Measurements from ENCODE around the gene RAF1.
"Not testable (repeated sequence)": the region's sequence is repeated elsewhere in the genome, so short reads cannot be mapped to it uniquely, and the experiment has no call there.

Gene RAF1

DNA sequence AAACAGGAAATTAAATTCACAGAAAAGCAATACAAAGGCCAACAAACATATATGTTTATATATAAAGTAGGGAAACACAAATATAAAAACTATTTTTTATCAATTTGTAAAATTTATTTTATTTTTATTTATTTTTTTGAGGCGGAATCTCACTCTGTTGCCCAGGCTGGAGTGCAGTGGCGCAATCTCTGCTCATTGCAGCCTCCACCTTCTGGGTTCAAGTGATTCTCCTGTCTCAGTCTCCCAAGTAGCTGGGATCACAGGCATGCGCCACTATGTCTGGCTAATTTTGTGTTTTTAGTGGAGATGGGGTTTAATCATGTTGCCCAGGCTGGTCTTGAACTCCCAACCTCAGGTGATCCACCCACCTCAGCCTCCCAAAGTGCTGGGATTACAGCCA is 39.0 kb downstream of the RAF1 start:
- not testable (repeated sequence) for DNase-seq (ENCODE audit: low spot score in 2 of 2); ATAC-seq (replicated peaks; ENCODE audit: extremely low read depth, poor library complexity, severe bottlenecking); H3K9me3 Mint-ChIP-seq; H3K4me3 Mint-ChIP-seq; H3K27ac Mint-ChIP-seq (ENCODE audit: low read depth); H3K36me3 Mint-ChIP-seq (ENCODE audit: insufficient read depth); H3K27me3 Mint-ChIP-seq
- H3K4me1 Mint-ChIP-seq: peaks cover 53% of the 10 kb centered on the region

DNA sequence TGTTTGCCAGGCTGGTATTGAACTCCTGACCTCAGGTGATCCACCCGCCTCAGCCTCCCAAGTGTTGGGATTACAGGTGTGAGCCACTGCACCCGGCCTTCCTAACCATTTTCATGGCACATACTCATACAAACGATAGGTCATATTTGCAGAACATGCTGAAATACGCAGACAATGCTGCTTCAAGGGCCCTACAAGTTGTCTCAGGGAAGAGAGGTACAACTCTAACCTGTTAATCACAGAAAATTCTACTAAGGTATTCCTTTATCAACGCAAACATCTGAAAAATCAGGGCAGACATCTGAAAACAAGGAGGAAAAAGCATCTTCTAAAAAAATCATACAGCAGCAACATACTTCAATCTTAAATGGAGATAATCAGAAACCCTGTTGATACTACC is 39.9 kb downstream of the RAF1 start:
- no peak for ATAC-seq (replicated peaks; ENCODE audit: extremely low read depth, poor library complexity, severe bottlenecking)
- Mint-ChIP-seq H3K36me3 (ENCODE audit: insufficient read depth) (no peaks in the 10 kb centered on the region), H3K4me1 (peaks cover 46% of the 10 kb centered on the region), H3K9me3 (no peaks in the 10 kb centered on the region), H3K27ac (ENCODE audit: low read depth) (no peak overlapping the region), H3K4me3 (no peak overlapping the region), H3K27me3 (no peaks in the 10 kb centered on the region)
- DNase-seq (ENCODE audit: low spot score in 2 of 2): no peak

DNA sequence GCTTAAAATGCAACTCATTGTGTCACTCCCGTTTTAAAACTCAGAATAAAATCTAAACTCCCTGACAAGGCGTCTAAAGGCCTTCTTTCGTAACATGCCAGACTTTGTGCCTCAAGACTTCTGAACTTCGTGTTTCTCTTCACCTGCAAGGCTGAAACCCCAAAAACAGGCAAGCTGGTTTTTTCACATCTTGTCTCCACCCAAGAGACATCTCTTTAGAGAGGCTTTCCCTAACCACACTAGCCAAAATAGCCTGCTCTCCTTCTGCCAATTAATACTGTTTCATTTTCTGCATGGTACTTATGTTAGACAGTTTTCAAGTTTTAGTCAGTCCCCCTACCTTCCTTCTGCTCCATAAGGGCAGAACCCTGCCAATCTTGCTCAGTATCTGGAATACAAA is 41.6 kb downstream of the RAF1 start:
- Mint-ChIP-seq H3K9me3 (no peaks in the 10 kb centered on the region), H3K4me3 (no peak overlapping the region), H3K27me3 (no peaks in the 10 kb centered on the region), H3K27ac (ENCODE audit: low read depth) (peak overlapping the region; percentile 79), H3K36me3 (ENCODE audit: insufficient read depth) (peaks cover 9% of the 10 kb centered on the region), H3K4me1 (peaks cover 40% of the 10 kb centered on the region)
- ATAC-seq (replicated peaks; ENCODE audit: extremely low read depth, poor library complexity, severe bottlenecking) (no peak), DNase-seq (ENCODE audit: low spot score in 2 of 2) (no peak)

DNA sequence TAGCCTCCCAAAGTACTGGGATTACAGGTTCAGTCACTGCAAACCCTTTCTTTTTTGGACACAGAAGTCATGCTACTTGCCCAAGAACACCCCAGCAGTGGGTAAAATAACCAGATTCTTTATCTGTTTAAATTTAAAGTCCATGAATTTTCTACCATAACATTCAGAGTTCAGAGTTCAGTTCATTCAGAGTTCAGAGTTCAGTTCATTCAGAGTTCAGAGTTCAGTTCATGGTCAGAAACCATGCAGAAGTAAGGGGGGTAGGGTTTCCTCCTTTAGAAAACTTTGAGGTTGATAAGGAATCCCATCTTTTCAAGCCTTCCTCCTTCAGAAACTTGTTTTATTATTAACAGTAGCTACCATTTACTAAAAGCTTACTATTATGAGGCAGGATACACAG is 43.2 kb downstream of the RAF1 start:
- Mint-ChIP-seq H3K36me3 (ENCODE audit: insufficient read depth) (peaks cover 21% of the 10 kb centered on the region), H3K27me3 (no peaks in the 10 kb centered on the region), H3K4me1 (peaks cover 42% of the 10 kb centered on the region), H3K27ac (ENCODE audit: low read depth) (peak overlapping the region; percentile 79), H3K4me3 (no peak overlapping the region), H3K9me3 (no peaks in the 10 kb centered on the region)
- DNase-seq (ENCODE audit: low spot score in 2 of 2): no peak
- ATAC-seq (replicated peaks; ENCODE audit: extremely low read depth, poor library complexity, severe bottlenecking): no peak

DNA sequence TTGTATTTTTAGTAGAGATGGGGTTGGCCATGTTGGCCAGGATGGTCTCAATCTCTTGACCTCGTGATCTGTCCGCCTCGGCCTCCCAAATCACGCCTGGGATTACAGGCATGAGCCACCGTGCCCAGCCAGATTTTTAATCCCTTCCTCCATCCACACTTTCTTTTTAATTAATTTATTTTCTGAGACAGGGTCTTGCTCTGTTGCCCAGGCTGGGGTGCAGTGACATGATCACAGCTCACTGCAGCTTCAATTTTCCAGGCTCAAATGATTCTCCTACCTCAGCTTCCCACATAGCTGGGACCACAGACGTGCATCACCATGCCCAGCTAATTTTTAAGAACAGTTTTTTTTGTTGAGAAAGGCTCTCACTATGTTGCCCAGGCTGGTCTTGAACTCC is 43.6 kb downstream of the RAF1 start:
- Mint-ChIP-seq H3K9me3 (no peaks in the 10 kb centered on the region), H3K27ac (ENCODE audit: low read depth) (no peak overlapping the region), H3K36me3 (ENCODE audit: insufficient read depth) (peaks cover 23% of the 10 kb centered on the region), H3K4me3 (no peak overlapping the region), H3K4me1 (peaks cover 38% of the 10 kb centered on the region), H3K27me3 (no peaks in the 10 kb centered on the region)
- DNase-seq (ENCODE audit: low spot score in 2 of 2) (no peak), ATAC-seq (replicated peaks; ENCODE audit: extremely low read depth, poor library complexity, severe bottlenecking) (no peak)

DNA sequence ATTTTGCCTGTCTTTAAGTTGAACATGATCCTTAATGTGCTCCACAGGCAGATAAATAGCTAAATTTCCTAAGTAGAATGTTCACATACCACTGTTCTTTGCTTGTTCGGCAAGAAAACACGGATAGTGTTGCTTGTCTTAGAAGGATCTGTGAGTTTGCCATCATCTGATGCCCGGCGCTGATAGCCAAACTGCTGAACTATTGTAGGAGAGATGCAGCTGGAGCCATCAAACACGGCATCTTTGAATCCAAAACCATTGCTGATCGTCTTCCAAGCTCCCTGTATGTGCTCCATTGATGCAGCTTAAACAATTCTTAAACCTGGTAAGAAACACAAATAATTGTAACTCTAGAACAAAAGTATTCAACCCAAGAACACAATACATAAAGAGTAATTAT is 45.5 kb downstream of the RAF1 start:
- no peak overlapping the region for H3K27ac Mint-ChIP-seq (ENCODE audit: low read depth)
- H3K4me1 Mint-ChIP-seq: peaks cover 33% of the 10 kb centered on the region

DNA sequence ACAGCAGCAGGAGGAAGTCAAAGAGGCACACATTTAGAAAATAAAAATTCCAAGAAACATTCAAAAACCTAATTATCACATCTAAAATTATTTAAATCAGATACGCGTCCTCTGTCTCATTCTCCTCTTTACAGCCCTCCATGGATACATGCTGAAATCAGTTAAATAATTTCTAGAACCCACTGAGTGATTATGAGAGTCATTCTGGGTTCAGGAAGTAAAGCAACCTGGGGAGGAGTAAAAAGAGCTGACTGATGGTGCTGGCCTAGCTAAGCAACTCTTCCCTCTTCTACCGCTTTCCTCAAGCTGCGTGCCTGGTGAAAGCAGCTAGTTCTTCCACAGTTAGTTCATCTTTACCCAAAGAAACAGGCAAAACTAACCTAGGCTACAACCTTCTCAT is 48.7 kb downstream of the RAF1 start:
- DNase-seq (ENCODE audit: low spot score in 2 of 2): no peak

More for the DNA sequence above, 45.5 kb downstream of the RAF1 start:
- no peak for ATAC-seq (replicated peaks; ENCODE audit: extremely low read depth, poor library complexity, severe bottlenecking)
- Mint-ChIP-seq H3K4me3 (no peak overlapping the region), H3K9me3 (no peaks in the 10 kb centered on the region), H3K27me3 (no peaks in the 10 kb centered on the region), H3K36me3 (ENCODE audit: insufficient read depth) (peaks cover 24% of the 10 kb centered on the region)
- DNase-seq (ENCODE audit: low spot score in 2 of 2): no peak

DNA sequence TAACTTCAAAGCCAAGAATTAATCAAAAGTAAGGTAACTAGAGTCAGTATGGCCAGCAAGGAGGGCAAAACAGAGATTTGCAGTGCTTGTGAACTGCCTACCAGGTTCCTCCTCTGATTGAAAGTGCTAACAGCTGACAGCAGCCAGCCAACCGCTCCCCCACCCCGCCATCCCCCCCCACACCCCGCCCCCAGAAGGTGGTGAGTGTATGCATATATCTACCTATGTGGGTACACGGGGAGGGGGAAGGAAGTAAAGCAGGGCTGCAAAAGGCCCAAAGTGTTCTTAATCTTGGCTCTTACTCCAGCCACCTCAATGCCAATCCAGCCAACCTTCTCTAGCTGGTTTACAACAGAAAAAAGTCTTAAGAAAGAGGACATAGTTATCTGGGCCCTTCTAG is 50.7 kb downstream of the RAF1 start:
- Mint-ChIP-seq H3K36me3 (ENCODE audit: insufficient read depth) (peaks cover 37% of the 10 kb centered on the region), H3K27ac (ENCODE audit: low read depth) (peak overlapping the region; percentile 61), H3K9me3 (no peaks in the 10 kb centered on the region), H3K4me1 (peaks cover 27% of the 10 kb centered on the region), H3K27me3 (no peaks in the 10 kb centered on the region), H3K4me3 (no peak overlapping the region)
- peak; percentile 34 for ATAC-seq (replicated peaks; ENCODE audit: extremely low read depth, poor library complexity, severe bottlenecking)
- no peak for DNase-seq (ENCODE audit: low spot score in 2 of 2)

More for the DNA sequence above, 48.7 kb downstream of the RAF1 start:
- peaks cover 27% of the 10 kb centered on the region for H3K4me1 Mint-ChIP-seq
- peaks cover 32% of the 10 kb centered on the region for H3K36me3 Mint-ChIP-seq (ENCODE audit: insufficient read depth)
- no peak overlapping the region for H3K4me3 Mint-ChIP-seq
- no peaks in the 10 kb centered on the region for H3K9me3 Mint-ChIP-seq
- H3K27me3 Mint-ChIP-seq: no peaks in the 10 kb centered on the region
- H3K27ac Mint-ChIP-seq (ENCODE audit: low read depth): peak overlapping the region; percentile 16
- ATAC-seq (replicated peaks; ENCODE audit: extremely low read depth, poor library complexity, severe bottlenecking): no peak

DNA sequence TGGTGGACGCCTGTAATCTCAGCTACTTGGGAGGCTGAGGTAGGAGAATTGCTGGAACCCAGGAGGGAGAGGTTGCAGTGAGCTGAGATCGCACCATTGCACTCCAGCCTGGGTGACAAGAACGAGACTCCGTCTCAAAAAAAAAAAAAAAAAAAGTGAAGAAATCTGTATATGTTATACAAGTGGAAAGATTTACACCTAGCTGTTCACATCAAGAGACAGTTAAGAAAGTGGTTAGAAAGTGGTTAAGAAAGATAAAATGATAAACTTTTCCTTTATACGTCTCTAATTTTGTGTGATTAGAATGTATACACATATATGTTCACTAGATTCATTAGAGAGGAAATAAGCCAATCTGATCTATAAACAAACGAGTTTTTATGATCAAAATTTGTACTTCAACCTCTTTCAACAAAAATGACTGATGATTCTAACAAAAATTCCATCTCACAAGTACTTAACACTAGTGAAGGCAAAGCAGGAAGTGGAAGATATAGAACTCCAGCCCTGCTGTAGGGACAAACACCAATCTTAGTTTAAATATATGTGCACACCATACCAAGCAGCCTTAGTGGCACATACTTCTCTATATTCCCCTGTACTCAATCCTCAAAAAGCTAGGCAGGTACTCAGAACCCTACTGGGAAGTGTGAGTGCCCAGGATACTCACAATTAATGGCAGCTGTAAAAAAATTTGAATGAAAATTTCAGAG is 51.2 kb downstream of the RAF1 start:
- H3K27ac Mint-ChIP-seq (ENCODE audit: low read depth): peak overlapping the region; percentile 61
- peaks cover 27% of the 10 kb centered on the region for H3K4me1 Mint-ChIP-seq
- H3K9me3 Mint-ChIP-seq: no peaks in the 10 kb centered on the region
- H3K4me3 Mint-ChIP-seq: no peak overlapping the region
- DNase-seq (ENCODE audit: low spot score in 2 of 2) (no peak), ATAC-seq (replicated peaks; ENCODE audit: extremely low read depth, poor library complexity, severe bottlenecking) (peak; percentile 64)
- peaks cover 38% of the 10 kb centered on the region for H3K36me3 Mint-ChIP-seq (ENCODE audit: insufficient read depth)
- H3K27me3 Mint-ChIP-seq: no peaks in the 10 kb centered on the region

DNA sequence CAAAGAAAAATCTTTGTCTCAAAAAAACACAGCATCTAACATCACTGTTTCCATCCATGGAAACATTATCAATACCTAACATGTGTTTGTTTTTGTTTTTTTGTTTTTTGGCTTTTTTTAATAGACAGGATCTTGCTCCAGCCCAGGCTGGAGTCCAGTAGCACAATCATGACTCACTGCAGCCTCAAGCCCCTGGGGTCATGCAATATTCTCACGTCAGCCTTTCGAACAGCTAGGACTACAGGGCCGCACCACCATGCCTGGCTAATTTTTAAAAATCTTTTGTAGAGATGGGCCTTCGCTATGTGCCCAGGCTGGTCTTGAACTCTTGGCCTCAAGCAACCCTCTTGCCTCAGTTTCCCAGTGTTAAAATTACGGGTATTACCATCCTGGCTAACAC is 52.8 kb downstream of the RAF1 start:
- Mint-ChIP-seq H3K36me3 (ENCODE audit: insufficient read depth) (peaks cover 36% of the 10 kb centered on the region), H3K4me1 (peaks cover 28% of the 10 kb centered on the region), H3K27ac (ENCODE audit: low read depth) (no peak overlapping the region), H3K9me3 (no peaks in the 10 kb centered on the region), H3K27me3 (no peaks in the 10 kb centered on the region), H3K4me3 (no peak overlapping the region)
- DNase-seq (ENCODE audit: low spot score in 2 of 2): no peak
- ATAC-seq (replicated peaks; ENCODE audit: extremely low read depth, poor library complexity, severe bottlenecking): no peak

DNA sequence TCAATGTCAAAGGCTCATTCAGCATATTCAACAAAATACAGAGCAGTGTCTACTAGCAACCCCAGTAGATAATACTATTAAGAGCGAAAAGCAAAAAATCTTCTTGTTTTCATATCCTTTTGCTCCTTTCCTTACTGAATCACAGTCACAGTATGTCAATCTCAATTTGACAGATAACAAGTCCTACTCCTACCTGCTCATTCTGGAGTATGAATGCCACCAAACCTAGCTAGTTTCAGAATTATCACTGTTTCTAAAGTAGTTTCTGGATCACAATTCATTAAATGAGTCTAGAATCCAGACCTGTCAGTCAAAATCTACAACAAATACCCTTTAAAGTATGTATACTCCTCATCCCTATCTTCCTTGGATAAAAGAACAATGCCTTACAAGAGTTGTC is 55.5 kb downstream of the RAF1 start:
- DNase-seq (ENCODE audit: low spot score in 2 of 2): no peak
- Mint-ChIP-seq H3K27me3 (no peaks in the 10 kb centered on the region), H3K27ac (ENCODE audit: low read depth) (no peak overlapping the region), H3K9me3 (no peaks in the 10 kb centered on the region), H3K4me3 (no peak overlapping the region), H3K36me3 (ENCODE audit: insufficient read depth) (peaks cover 48% of the 10 kb centered on the region), H3K4me1 (peaks cover 19% of the 10 kb centered on the region)
- no peak for ATAC-seq (replicated peaks; ENCODE audit: extremely low read depth, poor library complexity, severe bottlenecking)

DNA sequence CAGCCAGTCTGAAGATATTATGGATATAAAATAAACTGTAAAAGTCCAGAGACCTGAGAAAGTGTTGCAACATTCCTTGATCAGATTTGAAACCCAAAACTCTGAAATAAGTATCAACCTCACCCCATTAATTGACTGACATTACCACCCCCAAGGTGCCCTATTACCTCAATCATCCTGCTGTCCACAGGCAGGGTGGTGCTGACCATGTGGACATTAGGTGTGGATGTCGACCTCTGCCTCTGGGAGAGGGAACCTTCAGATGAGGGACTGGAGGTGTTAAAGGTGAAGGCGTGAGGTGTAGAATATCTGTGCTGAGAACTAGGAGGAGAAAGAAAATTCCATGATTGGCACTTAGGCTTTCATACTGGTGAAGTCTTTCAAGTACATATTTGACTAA is 59.9 kb downstream of the RAF1 start:
- H3K27ac Mint-ChIP-seq (ENCODE audit: low read depth): no peak overlapping the region
- H3K4me1 Mint-ChIP-seq: peaks cover 6% of the 10 kb centered on the region
- H3K36me3 Mint-ChIP-seq (ENCODE audit: insufficient read depth): peaks cover 63% of the 10 kb centered on the region
- DNase-seq (ENCODE audit: low spot score in 2 of 2) (no peak), ATAC-seq (replicated peaks; ENCODE audit: extremely low read depth, poor library complexity, severe bottlenecking) (no peak)
- H3K4me3 Mint-ChIP-seq: no peak overlapping the region
- H3K9me3 Mint-ChIP-seq: no peaks in the 10 kb centered on the region
- no peaks in the 10 kb centered on the region for H3K27me3 Mint-ChIP-seq

DNA sequence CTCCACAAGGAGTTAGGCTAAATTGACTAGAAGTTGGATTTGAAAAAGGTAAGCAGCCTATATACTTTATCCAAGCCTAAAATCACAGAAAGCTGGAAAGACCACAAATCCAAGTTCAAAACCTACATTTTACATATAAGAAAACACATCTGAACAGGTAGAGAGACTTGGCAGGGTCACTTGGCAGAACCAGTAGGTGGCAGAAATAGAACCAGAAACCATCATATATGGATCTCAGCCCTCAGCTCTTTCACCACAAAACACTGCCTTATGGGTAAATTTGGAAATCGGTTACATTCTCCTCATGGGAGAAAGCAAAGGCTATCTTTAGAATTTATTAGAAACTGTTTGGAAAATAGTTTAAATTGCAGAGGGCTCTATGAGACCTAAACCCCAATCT is 62.8 kb downstream of the RAF1 start:
- peaks cover 65% of the 10 kb centered on the region for H3K36me3 Mint-ChIP-seq (ENCODE audit: insufficient read depth)
- no peak for ATAC-seq (replicated peaks; ENCODE audit: extremely low read depth, poor library complexity, severe bottlenecking)
- no peaks in the 10 kb centered on the region for H3K4me1 Mint-ChIP-seq
- no peak overlapping the region for H3K27ac Mint-ChIP-seq (ENCODE audit: low read depth)
- H3K27me3 Mint-ChIP-seq: no peaks in the 10 kb centered on the region
- H3K9me3 Mint-ChIP-seq: no peaks in the 10 kb centered on the region
- H3K4me3 Mint-ChIP-seq: no peak overlapping the region
- DNase-seq (ENCODE audit: low spot score in 2 of 2): no peak
